GM21447 (cell line): ENCODE data around the gene GRK5.

Experiments
- ATAC-seq: cut with Tn5 transposase; IDR thresholded peaks from one replicate; pipeline ENCODE4 v1.9.1; 2021; ENCODE audit not compliant: unreplicated experiment

The GRK5 gene

DNA sequence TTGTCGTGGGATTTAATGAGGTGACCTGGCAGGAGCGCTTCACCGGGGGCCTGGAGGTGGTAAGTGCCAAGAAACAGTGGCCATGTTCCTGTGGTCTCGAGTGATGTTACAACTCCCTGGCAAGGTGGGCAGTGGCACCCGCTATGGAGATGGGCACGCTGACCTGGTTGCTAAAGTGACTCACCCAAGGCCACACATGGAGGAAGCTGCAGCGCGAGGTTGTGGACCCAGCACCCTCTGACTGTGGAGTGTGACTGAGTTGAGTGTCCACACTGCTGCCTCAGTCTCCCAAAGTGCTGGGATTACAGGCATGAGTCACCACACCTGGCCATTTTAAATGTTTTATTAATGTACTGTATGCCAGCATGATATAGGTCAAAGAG lies 261.9 kb downstream of the GRK5 start:
- ATAC-seq = no peak

DNA sequence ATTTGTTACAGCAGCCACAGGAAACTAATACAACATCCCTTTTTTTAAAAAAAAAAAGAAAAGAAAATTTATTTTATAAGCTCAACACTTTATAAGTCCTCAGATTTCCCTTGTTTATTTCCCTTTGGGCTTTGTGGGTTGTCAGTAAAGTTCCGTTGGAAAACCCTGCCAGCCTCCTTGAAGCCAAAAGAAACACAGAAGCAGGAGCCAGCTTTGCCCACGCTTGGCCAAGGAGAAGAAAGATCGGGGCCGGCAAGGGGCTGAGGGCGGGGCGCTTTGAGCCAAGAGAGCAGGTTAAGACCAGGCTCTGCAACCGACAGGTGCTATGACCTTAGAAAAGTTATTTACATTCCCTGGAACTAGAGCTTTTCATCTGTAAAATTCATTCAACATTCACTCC lies 262.5 kb downstream of the GRK5 start:
- ATAC-seq = no peak

DNA sequence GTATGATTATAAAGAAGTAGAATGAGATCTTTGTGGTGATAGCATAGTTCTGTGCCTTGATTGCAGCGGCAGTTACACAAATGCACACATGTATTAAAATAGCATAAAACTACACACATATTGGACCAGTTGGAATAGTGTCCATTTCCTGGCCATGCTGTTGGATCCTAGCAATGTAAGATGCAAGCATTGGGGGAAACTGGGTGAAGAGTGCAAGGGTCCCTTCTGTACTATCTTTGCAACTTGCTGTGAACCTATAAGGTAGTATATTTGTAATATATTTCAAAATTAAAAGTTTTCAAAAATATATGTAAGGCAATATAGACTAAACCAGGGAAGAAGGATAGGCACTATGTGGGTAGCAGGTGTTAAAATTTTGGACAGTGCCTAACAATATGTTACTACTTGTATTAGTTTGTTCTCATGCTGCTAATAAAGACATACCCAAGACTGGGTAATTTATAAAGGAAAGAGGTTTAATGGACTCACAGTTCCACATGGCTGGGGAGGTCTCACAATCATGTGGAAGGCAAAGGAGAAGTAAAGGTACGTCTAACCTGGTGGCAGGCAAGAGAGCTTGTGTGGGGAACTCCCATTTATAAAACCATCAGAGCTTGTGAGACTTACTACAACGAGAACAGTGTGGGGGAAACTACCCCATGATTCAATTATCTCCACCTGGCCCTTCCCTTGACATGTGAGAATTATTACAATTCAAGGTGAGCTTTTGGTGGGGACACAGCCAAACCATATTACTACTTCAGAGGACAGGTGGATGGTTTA lies 263.7 kb downstream of the GRK5 start:
- ATAC-seq = no peak

DNA sequence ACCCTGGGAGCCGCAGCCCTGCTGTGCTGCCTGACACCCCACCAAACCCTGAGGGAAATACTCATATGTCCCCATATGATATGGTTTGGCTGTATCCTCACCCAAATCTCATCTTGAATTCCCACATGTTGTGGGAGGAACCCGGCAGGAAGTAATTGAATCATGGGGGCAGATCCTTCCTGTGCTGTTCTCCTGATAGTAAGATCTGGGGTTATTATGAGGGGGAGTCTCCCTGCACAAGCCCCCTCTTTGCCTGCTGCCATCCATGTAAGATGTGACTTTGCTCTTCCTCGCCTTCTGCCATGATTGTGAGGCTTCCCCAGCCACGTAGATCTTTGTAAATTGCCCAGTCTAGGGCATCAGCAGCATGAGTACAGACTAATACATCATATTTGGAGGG lies 266.4 kb downstream of the GRK5 start:
- ATAC-seq = no peak

DNA sequence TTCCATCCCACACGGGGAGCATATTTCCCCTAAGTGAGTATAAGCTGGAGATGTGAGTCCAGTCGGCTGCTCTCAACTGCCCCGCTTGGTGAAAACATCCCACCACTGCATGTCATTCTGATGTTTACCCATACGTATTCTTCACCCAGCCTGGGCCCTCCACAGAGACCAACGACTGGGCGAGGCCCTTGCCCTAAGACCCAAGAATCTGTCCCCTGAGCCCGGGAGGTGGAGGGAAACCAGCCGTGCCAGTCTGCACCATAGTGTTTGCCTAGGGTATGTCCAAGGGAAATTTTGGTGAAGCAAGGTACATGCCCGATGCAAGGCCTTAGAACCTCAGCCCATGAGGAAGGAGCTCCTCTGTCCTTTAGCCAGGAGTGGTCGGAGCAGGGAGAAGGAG lies 267.2 kb downstream of the GRK5 start:
- no peak for ATAC-seq

DNA sequence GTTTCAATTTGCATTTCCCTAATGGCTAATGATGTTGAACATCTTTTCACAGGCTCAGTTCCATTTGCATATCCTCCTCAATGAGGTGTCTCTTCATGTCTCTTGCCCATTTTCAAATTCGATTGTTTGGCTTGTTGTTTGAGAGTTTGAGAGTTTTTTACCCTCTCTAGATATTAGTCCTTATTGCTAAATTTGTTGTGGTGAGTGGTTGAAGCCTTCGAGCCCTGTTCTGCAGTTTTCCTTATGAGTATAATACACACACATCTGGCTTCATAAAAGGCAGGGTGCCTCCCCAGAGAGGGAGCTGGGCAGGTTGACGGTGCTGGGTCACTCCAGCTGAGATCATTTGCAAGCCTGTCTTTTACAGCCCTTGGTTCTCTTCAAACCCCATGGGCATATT lies 270.1 kb downstream of the GRK5 start:
- peak; percentile 53 for ATAC-seq

DNA sequence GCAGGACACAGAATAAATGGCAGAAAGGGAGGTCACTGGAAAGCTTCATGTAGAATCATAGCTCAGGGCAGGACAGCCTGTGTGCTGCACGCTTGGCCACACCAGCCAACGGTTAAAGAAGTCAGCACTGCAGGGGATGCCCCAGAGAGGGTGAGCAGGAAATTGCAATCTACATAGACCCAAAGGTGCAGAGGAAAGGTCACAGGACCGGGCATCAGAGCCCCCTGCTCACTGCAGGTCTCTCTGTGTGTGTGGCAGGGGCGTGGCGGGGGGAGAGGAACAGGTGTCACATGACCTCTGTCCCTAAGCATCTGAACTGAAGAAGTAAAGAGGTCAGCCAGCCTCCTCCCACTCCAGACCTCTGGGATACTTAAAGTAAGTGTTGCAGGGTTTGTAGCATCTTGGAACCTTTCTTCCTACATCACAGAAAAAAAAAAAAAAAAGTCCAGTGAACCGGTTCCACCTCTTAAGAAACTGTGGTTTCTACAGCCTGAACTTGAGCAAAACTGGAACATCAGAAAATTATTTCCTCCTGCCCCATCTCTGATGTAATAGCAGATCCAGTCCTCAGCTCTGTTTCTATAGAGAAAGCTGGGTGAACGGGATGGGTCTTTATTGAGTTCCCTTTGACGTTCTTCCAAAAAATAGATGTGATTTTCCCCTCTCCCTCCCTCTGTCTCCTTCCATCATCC lies 270.9 kb downstream of the GRK5 start:
- ATAC-seq = peak; percentile 87

DNA sequence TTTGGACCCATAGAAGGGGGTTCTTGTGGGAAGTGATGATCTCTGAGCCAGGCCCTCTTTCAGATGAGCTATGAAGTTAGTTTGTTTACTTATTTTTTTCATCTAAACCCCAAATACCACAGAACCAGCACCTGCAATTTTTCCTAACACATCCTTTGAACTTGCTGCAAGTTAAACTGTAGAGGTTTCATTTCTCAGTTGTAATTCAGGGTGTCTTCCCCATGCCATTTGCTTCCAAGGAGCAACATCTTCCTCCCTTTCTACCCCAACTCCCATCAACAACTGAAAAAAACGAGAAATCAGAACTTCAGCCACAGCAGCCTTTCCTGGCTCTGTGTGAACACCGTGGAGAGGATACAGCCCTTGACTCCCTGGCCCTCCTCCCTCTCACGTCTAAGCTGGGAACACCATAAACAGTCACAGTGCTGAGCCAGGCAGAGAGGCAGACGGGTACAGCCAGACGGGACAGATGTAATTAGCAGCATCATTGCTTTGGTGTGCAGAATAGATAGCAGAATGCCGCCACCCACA lies 271.5 kb downstream of the GRK5 start:
- peak; percentile 22 for ATAC-seq

DNA sequence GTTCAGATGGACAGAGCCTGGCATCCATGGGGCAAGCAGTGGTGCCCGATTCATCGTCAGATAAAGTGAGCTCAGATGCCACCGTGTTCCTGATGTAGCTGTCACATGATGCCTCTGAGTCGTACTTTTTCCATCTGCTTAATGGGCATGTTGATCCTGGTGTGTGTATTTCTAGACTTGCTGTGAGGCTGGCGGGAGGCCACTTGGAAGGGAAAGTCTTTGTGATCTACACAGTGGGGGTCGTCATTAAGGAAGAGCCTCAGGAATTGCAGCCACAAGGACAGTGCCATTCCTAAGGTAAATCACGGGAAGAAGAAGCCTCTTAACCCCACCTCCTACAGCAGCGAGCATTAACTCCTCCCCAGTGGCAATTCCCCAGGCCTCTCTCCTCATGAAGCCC lies 272.2 kb downstream of the GRK5 start:
- ATAC-seq = no peak

DNA sequence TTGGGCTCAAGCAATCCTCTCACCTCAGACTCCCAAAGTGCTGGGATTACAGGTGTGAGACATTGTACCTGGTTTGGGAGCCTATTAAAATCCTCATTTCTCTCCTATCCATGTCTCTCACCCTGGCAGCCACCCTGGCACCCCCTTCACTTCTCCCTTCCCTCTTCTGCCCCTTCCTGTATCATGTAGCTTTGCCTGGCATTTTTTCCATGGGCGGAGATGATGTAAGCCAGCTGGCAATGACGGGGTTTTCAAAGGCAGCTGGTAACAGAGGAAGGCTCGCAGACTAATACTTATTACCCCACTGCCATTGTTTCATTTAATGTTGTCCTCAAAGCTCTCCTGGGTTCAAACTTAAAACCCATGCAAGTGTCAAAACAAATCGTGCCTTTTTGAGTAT lies 273.3 kb downstream of the GRK5 start:
- ATAC-seq = no peak

DNA sequence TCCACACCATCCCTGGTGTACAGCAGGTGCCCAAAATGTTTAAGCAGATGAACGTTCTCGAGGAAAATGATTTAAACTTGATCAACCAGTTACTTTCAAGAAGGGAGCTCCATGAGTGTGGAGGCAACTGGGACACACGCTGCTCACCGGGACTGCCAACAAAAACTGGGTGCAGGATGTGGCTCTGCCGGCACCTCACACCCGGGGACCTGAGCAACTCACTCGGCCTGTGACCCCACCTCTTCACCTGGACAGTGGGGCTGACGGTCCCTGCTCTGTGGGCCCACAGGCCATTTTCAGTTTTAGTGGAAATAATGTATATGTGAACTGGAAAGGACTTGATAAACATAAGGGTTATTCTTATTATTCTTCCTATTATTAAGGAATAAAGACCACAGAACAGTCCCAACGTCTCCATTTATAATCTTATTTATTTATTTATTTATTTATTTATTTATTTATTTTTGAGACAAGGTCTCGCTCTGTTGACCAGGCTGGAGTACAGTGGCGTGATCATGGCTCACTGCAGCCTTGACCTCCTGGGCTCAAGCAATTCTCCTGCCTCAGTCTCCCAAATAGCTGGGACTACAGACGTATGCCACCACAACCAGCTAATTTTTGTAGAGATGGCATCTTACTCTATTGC lies 274.5 kb downstream of the GRK5 start:
- no peak for ATAC-seq

DNA sequence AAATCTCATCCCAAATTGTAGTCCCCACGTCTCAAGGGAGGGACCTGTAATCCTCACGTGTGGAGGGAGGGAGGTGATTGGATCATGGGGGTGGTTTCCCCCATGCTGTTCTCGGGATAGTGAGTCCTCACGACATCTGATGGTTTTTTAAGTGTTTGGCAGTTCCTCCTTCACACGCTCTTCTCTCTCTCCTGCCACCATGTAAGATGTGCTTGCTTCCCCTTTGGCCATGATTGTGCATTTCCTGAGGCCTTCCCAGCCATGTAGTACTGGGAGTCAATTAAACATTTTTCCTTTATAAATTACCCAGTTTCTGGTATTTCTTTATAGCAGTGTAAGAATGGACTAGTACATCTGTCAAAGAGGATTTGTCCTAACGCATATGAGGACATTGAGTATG lies 275.6 kb downstream of the GRK5 start:
- no peak for ATAC-seq

DNA sequence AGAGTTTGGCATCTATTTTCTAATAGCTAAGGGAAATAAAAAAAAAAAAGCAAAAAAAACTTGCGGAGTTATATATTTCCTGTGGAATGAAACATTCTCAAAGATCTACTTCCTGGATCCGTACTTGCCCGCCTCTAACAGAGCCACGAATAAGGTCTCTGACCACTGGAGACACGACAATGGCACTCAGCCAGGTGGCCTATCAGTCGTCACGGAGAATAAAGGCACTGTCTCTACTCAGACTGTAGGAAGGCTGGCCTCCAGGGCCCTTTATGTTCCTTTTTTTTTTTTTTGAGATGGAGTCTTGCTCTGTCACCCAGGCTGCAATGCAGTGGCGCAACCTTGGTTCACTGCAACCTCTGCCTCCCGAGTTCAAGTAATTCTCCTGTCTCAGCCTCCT lies 276.5 kb downstream of the GRK5 start:
- no peak for ATAC-seq

DNA sequence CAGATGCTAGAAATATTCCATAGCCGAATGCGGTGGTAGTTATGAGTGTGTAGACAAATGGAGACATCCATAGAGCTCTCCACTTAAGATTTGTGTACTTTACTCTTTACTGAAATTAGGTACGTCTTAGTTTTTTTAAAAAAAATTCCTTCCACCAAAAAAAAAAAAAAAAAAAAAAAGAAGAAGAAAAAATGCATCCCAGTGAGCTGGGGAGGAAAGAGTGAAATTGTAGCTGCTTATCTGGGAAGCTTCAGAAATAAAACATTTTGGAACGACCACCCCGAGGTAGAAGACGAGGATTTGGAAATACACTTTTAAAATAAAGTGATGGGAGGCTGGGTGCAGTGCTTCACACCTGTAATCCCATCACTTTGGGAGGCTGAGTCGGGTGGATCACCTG lies 281.3 kb downstream of the GRK5 start:
- ATAC-seq = no peak

DNA sequence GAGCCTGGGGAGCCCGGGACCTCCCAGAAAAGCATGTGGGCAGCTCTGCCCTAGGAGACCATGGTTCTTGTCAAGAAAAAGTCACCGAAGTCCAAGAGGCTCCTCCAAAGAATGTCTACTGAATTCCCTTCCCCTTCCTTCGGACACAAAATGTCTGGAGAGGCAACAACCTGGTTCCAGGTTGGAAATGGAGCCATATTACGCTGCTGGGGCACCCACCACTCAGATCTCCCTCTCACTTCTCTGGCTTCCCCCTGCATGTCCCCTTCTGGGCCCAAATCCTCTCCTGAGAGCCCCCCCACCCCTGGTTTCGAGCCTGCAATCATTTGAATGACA lies 282.6 kb downstream of the GRK5 start:
- ATAC-seq = no peak

DNA sequence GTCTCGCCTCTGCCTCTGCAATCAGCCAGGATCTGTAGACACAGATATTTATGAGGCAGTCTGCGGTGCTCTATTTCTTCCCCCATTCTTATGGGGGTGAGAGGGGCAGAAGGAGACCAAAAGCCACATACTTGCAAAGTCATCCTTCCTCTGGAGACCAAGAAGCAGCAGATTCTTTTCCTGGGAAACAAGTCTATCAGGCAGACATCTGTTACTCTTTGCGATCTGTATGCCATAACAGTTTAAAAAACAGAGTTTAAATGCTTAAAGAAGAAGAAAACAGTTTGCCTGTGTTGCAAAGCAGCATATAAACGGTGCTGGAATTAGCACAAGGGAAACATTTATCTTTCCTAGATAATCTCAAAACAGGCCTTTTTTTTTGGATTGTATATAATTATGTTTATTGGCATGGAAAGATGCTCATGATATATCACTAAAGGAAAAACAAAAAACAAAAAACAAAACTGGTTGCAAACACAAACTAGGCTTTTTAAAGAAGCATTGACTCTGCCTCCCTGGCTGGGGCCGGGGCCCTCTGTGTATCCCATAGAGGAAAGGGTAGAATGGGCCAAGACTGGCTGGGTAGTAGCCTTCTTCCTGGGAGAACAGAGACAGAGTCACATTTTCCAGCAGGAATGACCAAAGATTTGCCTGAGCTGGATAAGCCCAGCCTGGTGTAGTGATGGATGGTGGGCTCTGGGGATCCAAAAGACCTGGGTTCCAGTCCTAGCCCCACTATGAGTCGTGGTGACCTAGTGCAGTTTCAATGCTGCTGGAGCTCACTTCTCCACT lies 284.8 kb downstream of the GRK5 start:
- ATAC-seq = no peak

DNA sequence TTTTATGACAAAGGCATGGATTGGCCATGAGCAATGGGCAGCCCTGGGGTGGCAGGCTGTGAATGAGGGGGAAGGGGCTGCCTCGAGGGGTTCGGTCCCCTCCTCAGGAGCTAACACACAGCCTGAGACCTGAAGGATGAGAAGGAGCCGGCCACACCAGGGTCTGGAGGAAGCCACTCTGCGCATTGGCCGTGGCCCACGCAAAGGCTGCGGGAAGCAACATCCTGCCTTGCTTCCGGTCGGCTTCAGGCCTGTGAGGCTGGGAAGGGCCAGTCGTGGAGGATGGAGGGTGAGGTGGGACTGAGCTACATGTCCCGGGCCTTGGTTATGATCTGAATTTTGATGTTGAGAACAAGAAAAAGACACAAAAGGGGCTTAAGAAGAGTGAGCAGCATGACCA lies 285.8 kb downstream of the GRK5 start:
- ATAC-seq = no peak

DNA sequence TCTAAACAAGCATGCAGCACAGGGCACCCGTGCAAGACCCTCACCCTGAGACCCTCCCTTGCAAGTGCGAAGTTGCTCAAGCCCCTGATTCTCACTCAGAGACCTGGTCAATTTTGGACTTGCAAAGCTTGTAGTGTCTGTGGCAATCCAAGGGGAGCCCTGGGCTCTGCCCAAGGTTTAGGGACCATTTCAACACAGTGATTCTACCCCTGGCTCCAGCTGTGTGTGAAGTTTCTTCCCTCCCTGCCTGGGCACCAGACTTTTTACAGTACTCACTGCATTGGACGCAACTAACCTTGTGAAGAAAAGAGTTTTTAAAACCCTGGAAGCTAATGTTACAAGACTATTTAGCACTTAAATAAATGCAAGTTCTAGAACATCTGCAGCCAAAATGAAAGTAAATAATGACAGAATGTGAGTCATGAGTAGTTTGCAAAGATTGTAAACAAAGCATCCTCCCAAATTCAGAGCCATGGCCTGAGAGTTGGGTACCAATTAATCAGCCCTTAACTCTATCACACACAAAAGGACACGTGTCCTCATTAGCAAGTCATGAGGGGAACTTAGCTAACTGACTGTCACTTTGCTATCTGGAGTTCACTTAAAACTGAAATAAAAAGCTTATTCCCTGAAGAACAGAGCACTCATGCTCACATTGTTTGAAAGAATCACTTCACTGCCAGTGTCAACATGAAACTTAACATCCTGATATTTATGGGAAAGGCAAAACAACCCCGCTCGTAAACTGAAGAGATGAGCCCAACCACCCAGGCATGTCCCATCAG lies 287.1 kb downstream of the GRK5 start:
- no peak for ATAC-seq

DNA sequence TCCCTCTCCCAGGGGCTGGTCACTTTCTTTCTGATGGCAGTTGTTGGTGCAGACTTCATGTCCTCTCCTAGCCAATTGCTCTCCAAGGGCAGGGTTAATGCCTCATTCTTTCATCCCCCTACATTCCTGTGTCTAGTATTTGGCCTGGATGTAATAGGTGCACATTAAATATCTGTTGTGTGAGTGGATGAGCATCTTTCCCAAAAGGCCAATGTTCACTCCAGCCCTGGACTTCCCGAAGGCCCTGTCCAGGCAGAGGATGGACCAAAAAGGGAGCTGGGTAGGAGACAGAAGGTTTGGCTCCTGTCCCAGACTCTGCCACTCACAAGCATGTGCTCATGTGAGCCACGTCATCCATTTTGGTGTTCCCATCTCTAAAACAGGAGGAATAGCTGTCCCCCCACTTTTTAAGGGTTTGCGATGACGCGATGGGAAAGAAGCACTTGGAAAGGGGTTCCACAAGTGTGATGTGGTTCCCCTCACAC lies 287.7 kb downstream of the GRK5 start:
- no peak for ATAC-seq

DNA sequence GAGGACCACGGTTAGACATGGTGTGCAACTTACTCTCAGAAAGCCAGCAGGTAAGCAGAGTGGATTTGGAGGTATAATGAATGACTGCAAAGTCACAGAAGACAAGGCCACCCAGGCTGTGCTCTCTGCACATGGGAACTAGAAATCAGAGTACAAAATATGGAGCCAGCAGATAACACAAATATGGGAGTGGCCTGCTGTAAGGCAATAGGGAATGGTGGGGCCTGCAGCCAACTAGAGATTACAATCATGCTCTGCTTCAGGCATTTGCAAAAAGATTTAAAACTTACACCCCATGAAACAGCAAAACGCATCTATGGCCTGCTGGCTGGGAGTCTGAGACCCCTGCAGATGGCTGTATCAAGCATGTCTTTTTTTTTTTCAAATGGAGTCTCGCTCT lies 288.2 kb downstream of the GRK5 start:
- ATAC-seq = no peak
